GM20431 (cell line): ENCODE measurements around the gene ARHGEF2.

Experiments
- in situ Hi-C: fragments of 300-500 bp; cut with MseI, MboI; formaldehyde crosslinking; loops from one replicate; pipeline ENCODE4 v1.15.0; 2020; ENCODE audit warnings: low sequenced_read_pairs; ENCODE audit not compliant: unreplicated experiment

Gene ARHGEF2

DNA sequence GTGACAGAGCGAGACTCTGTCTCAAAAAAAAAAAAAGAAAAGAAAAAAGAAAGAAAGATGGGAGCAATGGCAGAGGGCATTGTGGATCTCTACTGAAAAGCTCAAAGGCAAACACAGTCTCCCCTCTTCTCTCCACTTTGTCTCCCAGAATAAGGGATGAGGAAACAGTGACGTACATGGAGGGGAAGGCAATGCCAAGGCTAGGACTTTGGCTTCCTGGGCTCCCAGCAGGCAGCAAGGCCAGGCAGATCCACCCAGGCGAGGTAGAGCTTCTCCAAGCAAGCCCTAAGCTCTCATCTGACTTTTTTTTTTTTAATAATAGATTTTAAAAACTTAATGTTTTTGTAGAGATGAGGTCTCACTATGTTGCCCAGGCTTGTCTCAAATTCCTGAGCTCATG, 4.6 kb downstream of the ARHGEF2 start:
- in situ Hi-C loops = no loop called here

DNA sequence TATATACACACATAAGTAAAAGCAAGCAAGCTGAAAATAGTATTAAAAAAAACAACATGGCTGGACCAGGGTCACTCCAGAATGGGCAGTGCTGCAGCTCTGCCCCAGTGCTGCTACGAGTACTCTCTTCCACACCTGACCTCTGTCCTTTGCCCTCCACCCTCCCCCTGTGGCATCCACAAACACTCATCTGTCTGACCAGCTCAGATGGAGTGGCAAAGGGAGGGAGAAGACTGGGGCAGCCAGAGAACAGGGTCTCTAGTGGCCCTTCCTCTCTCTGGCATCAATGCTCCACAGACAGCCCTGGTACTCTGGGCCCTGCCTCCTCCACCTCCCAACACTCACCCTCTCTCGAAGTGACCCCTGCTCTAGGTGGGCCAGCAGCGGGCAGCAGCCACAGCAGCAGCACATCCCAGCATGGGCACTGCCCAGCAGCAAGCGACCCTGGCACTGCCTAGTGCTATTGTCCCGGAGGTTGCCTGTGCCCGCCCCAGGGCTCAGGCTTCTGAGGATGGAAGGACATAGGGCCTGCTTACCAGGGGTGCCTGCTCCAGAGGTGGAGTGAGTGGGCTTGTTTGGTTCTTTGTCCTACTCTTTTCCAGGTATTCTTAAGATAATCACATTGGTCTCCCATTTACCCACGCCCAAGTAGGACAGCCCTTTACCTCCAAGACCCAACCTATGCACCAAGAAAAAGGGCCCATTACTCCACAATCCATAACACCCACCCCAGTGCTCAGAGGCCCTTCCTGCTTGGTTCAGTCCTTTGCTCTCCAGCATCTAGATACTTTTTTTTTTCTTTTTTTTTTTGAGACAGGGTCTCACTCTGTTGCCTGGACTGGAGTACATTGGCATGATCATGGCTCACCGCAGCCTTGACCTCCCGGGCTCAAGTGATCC, 6.2 kb downstream of the ARHGEF2 start:
- in situ Hi-C loops = no loop called here

DNA sequence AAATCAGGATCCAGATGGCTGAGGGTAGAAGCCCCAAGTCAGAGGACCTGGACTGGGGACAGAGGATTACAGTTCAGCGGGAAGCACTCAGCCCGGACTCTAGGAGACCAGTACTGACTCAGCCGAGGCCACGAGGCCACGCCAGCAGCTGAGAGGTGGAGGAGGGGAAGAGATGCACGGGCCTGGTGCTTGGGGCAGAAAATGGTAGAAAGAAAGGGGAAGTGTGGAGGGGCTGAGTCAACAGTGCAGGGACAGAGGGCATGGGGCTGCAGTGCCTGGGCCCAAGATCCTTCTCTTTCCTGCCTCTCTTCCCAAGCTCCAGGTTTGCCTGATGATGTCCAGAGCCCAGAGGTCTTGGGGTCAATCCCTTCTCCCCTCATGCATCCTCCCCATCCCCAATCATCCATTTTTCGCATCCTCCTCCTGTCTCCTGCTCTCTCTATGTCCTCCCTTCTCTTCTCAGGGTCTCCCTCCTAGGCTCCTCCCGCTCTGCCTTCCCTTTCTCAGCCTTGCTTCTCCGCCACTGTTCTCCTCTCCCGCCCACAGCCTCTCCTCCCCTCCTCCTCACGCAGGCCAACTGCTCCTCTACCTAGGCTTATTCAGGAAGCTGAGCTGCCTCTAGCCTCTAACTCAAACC, 7.7 kb downstream of the ARHGEF2 start:
- in situ Hi-C loops = no loop called here

DNA sequence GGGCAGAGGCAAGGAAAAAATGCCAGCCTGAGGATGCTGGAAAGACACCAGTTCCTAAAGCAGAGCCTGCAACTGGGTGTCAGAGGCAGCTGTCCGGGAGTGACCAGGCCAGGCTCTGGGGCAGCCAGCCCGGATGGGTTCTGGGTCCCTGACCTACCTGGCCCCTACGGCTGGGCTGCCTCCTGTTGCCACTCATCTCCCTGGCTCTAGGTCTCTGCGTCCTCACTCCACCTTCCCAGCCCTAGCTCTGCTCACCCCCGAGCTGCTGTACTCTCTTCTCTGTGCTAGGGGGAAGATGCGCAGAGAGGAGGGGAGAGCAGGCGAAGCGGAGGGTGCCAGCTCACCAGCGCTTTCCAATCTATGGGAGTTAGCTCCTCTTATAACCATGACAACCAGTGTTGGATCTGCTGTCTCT, 9.0 kb downstream of the ARHGEF2 start:
- in situ Hi-C loops = no loop called here

DNA sequence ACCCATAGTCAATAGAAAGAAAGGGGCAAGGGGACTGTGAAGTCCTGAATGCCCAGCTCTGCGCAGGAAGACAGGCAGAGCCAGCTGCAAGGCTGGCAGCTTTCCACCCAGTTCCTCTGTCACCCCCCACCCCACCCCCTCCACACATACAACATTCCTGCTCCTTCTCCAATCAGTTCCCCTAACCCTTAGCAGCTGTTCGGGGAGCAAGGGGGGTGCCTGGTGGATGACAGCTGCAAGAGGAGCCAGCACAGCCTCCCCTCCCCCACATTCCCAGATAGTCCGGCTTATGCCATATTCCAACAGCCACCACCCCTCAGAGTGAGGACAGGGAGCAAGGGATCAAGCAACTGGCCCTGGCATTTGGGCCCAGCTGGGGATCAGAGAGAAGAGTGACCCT, 9.7 kb downstream of the ARHGEF2 start:
- in situ Hi-C loops = no loop called here

DNA sequence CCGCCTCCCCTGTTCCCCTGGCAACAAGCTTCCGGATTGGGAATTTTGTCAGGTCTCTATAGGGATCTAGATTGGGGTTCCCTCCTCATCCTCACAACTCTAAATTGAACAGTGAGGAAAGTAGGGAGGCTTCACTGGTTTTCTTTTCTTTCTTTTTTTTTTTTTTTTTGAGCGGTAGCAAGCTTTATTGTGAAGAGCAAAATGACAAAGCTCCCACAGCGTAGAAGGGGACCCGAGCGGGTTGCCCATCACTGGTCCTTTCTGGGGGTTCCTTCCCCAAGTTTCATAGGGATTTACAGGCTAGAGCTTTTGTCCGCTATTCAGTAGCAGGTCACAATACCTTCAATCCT, 10.3 kb downstream of the ARHGEF2 start:
- in situ Hi-C loops = no loop called here

DNA sequence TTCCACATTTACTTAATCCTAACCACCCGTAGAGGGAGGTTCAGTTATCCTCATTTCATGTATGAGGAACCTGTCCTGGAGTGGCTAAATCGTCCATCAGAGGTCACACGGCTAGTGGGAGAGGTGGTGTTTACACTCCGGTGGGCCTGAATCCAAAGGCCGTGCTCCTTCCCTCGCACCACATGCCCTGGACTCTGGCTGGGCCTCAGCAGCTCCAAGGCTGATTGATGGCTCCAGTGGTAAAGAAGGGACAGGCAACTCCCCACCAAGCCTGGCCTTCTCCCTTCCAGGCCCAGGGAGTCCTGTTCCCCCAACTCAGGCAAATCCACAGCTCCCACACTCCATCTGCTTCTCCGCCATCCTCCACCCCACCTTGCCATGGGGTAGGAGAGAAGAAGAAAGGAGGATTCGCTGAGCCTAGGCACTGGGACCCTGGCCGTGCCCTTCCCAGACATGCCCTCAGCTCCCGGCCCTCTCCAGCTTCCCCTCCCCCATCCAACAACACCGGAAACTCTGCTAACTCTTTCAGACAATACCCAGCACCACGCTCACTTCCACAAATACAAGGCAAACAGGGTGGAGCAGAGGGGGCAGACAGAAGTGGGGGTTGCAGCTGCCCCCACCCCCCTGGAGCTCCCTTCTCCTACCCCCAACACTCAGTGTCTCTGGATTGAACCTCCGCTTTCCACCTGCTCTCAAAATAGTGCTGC, 10.9 kb downstream of the ARHGEF2 start:
- in situ Hi-C loops = no loop called here

DNA sequence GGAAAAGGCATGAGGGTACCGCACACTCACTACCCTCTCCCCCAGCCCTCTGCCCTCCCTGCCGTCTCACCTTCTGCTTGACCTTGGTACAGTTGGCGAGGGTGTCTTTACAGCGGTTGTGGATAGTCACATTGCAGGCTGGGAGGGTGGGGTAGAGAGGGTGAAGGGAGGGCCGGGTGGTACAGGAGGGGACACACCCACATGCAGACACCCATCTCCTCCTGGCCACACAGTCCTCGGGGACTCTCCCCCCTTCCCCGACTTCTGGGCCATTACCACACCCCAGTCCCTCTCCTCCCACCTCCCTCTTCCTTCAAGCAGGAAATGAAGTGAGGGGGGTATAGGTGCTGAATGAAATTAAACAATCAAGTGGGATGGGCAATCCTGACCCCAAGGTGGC, 11.6 kb downstream of the ARHGEF2 start:
- in situ Hi-C loops = no loop called here

DNA sequence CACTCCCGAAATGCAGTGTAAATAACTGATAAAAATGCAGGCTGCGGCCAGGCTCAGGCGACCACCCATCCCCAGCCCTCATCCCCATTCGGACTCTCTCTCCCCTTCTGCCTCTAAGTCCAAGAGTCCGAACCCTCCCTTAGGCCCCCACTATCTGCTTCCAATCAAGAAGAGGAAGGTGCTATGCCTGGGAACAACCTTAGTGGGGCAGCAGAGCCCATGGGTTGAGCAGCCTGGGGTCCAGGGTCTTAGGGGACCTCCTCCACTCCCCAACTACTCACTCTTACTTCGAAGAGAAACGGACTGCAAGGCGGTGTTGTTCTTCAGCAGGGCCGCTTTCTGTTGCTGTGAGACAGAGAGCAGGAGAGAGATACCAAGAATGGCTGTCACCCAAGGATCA, 12.2 kb downstream of the ARHGEF2 start:
- in situ Hi-C loops = no loop called here

DNA sequence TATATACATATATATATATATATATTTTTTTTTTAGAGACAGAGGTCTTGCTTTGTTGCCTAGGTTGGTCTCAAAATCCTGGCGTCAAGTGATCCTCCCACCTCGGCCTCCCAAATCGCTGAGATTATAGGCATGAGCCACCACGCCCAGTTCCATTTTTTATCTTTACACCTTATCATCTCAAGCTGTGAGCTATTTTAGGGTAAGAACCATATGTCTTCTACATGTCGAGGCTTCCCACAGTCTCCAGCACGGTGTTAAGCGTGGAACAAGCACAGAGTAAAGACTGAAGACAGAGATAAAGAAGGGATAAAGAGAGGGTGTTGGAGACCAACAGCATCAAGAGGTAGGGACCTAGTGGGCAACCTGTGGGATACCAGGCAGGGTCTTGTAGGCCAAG, 14.2 kb downstream of the ARHGEF2 start:
- in situ Hi-C loops = no loop called here

DNA sequence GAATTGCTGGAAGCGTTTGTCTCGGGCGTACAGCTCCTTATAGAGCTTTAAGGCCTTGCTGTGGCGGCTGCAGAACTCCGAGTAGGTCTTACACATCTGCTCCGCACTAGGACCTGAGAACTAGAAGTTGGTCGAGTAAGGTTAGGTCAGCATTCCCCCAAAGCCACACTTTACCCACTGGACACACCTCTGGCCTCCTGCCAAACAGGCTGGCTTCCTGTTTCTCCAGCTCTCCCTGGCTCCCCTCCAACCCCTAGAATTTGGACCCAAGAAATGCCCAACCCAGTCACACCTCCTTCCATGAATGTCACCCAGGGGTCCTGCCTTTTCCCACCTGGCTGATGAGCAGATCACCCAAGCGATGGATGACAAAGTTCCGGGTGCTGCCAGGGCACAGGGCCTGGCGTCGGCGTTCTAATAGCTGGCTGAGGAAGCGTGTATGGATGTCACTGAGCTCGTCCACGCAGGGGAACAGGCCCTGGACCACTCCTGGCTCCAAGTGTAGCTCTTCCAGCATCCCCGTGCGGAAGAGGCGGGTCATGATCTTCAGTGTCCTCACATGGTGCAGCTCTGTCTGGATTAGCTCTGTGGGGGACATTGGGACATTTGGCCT, 15.6 kb downstream of the ARHGEF2 start:
- in situ Hi-C loops = no loop called here

DNA sequence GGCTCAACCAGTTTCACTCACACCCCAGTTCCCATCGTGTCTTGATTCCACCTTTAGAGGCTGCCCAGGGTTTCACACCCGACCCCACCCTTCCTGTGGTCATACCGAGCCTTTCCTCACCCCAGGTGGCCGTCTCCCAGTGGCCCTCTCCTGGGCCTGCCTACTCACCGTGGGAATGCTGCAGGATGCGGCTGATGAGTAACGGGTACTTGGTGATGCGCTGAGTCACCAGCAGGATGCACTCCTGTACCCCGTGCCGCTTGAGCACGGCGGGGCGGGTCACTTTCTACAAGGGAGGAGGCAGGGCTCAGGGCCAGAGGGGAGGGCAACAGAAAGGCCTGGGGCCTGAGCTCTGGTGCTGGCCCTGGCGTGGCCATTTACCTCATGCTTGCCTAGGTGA, 16.4 kb downstream of the ARHGEF2 start:
- in situ Hi-C loops = no loop called here

DNA sequence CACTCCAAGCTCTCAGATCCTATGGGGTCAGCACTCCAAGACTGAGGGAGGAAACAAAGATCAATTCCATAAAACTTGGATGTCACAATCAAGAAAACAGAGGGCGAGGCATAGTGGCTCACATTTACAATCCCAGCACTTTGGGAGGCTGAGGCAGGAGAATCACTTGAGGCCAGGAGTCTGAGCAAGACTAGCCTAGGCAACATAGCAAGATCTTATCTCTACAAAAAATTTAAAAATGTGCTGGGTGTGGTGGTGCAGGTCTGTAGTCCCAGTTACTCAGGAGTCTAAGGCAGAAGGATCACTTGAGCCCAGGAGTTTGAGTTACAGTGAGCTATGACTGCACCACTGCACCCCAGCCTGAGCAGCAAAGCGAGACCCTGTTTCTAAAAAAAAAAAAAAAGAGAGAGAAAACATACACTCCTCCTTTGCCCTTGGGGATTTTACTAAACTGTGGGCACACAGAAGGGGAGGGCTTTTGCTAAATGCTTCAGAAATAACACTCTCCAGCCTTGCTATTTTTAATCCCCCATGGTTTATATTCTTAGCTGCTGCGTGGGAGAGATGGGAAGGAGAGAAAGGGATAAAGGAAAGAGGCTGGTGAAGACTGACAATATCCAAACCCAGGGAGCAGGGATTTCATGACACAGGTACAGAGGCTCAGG, 18.1 kb downstream of the ARHGEF2 start:
- in situ Hi-C loops = no loop called here

DNA sequence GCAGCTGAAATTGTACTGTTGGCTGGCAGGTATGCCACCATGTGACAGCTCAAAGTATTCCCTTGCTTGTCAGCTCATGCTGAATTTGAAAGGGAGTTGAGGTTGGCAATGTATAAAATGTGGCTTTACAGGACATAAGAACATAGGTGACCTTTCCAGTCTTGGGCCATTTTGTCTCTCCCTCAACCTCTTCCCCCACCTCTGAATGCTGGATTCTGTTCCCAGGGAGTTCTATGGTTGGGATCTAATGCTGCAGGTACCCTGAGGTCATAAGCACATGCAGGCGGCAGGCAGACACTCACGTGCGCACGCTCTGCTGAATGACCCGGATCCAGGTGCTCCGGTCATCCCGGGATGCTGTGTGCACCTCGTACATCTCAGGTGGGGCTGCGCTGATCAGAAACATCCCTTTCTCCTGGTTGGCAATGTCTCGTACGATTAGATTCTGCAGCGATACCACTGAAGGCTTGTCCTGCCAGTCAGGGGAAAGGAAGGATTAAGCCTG, 20.9 kb downstream of the ARHGEF2 start:
- in situ Hi-C loops = no loop called here

DNA sequence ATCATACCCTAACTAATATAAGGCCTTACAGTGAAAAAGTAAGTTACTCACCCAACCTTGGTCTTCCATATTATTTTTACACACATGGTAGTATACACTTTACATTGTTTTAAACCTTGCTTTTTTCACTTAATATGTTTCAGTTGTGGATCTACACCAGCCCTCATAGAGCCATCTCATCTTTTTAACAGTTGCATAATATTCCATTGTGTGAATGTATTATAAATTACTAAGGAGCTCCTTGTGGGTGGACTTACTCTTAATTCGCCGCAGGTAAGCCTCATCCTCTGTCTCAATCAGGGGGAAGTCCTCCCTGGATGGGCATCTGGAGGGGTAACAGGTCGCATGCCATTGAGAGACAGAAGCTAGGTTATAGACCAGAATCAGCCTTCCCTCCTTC, 23.7 kb downstream of the ARHGEF2 start:
- in situ Hi-C loops = no loop called here

DNA sequence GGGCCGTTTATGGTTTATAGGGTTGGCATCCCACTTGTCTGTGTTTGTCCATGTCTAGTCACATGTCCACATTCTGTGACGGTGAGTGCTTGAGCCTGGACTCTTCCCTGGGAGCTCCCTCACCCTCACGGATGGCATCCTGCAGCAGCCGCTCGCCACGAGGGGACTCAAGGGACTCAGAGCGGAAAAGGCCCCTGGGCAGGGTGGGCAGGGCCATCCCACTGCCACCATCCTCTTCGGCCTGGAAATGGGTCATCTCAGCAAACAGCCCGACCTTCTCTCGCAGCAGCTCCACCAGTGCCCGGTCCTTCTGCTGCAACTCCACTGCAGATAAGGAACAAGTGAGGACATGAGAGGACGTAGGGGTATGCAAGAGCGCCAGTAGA, 25.8 kb downstream of the ARHGEF2 start:
- in situ Hi-C loops = no loop called here

DNA sequence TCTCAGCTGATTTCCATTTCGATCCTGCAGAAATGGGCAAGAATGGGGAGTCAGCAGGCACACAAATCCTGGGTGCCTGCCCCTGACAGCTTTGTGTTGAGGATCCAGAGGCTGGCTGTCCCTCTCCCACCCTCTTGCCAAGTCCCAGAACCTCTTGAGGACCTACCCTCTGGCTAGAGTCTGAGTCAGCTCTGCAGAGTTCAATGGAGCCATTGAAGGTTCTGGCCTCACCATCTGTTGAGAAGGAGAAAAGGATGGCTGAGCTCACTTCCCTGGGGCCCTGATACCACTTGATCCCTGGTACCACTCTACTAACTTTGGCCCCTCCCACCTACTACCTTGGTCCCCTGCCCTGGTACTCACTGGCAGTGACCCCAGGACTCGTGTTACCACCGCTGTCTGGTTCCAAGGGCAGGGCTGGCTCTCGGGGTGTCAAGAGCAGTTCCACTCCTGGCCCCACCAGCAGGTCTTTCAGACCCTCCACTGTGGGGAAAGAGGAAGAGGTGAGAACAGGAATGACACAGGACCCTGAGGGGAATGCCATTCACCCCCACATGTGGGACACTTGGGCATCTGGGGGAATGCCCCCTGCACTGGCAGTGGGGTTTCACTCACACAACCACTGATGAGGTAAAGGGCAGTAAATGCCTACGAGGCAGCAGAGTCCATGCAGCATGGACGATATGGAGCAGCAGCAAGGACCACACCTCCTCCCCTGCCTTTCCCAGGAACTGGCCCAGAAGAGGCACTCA, 26.4 kb downstream of the ARHGEF2 start:
- in situ Hi-C loops = no loop called here

DNA sequence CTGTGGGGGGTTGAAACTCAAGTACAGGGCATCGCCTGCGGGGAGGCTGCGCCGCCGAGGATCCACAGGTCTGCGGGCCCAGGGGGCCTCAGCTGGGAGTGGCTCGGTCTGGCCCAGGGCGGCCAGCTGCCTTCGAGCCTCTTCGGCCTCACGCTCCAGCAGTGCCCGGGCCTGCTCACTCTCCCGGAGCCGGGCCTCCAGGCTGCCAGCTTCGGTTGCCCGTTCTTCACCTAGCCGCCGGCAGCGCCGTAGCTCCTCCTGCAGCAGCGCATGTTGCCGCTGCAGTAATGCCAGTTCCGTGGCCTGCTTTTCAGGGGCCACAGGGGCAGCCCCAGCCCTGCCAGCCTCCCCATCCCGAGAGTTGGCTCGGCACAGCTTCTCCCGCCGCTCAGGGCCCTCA, 27.5 kb downstream of the ARHGEF2 start:
- in situ Hi-C loops = no loop called here

DNA sequence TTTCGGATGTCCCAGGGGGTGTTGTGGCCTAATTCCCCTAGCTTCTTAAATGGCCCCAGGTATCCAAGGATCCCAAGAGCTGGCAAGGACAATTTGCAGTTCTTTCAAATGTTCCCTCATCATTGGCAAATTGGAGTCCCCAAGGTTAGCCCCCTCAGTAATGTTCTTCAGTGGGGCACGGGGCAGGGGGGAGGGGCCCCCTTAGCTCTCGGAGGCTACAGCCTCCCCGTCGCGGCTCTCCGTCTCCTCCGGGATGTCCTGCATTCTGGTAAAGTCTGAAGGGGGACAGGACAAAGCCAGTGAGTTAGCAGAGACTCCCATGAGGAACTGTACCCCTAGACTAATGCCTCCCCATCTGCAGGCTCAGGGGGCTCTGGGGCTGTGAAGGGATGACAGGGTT, 30.6 kb downstream of the ARHGEF2 start:
- in situ Hi-C loops = no loop called here
